Astrocyte of the cerebellum (primary cell): ENCODE data around the gene CDK11B.
"Not testable (repeated sequence)": the region's sequence is repeated elsewhere in the genome, so short reads cannot be mapped to it uniquely, and the experiment has no call there.

Experiments
- DNase-seq: peaks from one replicate; pipeline ENCODE4 v3.0.0-alpha.2; 2011; ENCODE audit warnings: low read depth
- H3K4me3 ChIP-seq: 2 replicates; pipeline ENCODE4 v1.5.1; 2011; ENCODE audit warnings: mild to moderate bottlenecking, low read depth, low read length, moderate library complexity
- in situ Hi-C: cut with HindIII; loops from 2 replicates; pipeline ENCODE4 v1.10.0; 2017; ENCODE audit warnings: low sequenced_read_pairs
- TF ChIP-seq, protein P1 (sequence below): IDR thresholded peaks from 2 replicates; pipeline ENCODE4 v1.5.1; 2012; ENCODE audit warnings: low read length, low read depth, moderate library complexity, mild to moderate bottlenecking; ENCODE audit errors: missing control alignments

The CDK11B gene

GRCh38 chr1:1692714-1693647 lies 34.2 kb upstream of the CDK11B start, which contains the start of gene SLC35E2B:
TSS of gene SLC35E2B (minus strand) at chr1:1692795. CDS start at chr1:1676699, 16,096 bp downstream.
- peak; percentile 76 for DNase-seq
- TF ChIP-seq, protein P1, sequence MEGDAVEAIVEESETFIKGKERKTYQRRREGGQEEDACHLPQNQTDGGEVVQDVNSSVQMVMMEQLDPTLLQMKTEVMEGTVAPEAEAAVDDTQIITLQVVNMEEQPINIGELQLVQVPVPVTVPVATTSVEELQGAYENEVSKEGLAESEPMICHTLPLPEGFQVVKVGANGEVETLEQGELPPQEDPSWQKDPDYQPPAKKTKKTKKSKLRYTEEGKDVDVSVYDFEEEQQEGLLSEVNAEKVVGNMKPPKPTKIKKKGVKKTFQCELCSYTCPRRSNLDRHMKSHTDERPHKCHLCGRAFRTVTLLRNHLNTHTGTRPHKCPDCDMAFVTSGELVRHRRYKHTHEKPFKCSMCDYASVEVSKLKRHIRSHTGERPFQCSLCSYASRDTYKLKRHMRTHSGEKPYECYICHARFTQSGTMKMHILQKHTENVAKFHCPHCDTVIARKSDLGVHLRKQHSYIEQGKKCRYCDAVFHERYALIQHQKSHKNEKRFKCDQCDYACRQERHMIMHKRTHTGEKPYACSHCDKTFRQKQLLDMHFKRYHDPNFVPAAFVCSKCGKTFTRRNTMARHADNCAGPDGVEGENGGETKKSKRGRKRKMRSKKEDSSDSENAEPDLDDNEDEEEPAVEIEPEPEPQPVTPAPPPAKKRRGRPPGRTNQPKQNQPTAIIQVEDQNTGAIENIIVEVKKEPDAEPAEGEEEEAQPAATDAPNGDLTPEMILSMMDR: peak; percentile 16
- in situ Hi-C loops: not testable (repeated sequence)
- peak within 1 kb of the TSS; percentile 49 for H3K4me3 ChIP-seq

DNA sequence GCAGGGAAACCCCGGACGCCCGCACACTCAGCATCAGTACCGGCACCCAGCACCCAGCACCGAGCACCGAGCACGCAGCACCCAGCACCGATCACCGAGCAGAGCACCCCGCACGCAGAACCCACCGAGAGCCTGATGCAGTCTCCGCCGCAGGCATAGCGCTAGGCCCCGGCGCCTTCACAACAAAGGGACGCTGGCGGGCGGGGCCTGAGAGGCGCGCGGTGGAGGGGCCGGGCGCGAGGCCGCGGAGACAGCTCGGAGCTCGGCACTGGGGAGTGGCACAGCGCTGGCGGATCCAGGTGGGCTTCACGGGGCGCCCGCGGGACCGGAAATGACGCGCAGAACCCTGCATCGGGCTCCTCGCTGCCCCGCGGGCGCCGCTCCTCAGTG lies 33.5 kb upstream of the CDK11B start:
- DNase-seq: peak; percentile 13
- peak overlapping the region; percentile 49 for H3K4me3 ChIP-seq
- in situ Hi-C loops: not testable (repeated sequence)

- H3K4me3 ChIP-seq: peak overlapping the region; percentile 33
- DNase-seq, in situ Hi-C loops: not testable (repeated sequence)
Observed at GRCh38 chr1:1691443-1691842, 32.6 kb upstream of the CDK11B start.

DNA sequence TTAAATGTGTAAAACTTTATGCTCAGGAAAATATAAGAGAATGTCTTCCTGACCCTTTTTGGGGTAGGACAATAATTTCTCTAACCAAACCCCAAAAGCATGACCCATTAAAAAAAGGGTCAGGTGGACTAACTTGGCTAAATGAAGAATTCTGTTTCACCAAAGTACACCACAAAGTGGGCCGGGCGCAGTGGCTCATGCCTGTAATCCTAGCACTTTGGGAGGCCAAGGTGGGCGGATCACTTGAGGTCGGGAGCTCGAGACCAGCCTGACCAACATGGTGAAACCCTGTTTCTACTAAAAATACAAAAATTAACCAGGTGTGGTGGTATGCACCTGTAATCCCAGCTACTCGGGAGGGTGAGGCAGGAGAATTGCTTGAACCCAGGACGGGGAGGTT lies 30.7 kb upstream of the CDK11B start:
- H3K4me3 ChIP-seq, in situ Hi-C loops, DNase-seq: not testable (repeated sequence)

GRCh38 chr1:1687846-1688245 lies 29.0 kb upstream of the CDK11B start:
- in situ Hi-C loops: no loop called here
- no peak for DNase-seq
- TF ChIP-seq, protein P1: no peak
- no peak overlapping the region for H3K4me3 ChIP-seq

DNA sequence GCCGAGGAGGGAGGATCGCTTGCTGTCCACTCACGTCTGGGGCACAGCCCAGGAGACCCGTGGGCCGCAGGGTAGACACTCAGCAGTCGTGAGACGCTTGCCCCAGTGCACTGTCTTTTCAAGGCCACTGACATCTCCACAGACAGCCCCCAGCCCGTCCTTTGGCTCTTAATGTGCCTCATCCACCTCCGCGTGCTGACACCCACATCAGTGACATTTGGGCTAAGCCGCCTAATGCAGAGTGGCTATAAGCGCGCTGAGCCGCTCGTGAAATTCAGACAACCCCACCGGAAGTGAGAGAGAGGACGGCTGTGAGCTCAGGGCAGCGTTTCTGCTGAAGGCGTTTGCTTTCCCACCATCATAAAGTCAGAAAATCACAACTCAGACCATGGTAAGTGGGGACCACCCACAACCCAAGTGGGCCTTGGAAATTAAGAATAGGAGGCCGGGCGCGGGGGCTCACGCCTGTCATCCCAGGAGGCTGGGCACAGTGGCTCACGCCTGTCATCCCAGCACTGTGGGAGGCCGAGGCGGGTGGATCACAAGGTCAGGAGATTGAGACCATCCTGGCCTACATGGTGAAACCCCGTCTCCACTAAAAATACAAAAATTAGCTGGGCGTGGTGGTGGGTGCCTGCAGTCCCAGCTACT lies 25.4 kb upstream of the CDK11B start:
- in situ Hi-C loops: no loop called here
- H3K4me3 ChIP-seq: no peak overlapping the region
- TF ChIP-seq, protein P1: no peak
- DNase-seq: no peak

- in situ Hi-C loops: no loop called here
- no peak for DNase-seq
- H3K4me3 ChIP-seq: no peak overlapping the region
- TF ChIP-seq, protein P1: no peak
Observed at GRCh38 chr1:1683104-1683905, 24.5 kb upstream of the CDK11B start.
